GM19239 (cell line): ENCODE measurements around the gene SEC61A1.

Source experiments
- DNase-seq: peaks from one replicate; pipeline ENCODE4 v3.0.0; 2011; ENCODE audit warnings: low spot score; ENCODE audit not compliant: insufficient read length
- FAIRE-seq: peaks from 2 replicates; lab custom pipeline; 2011; peaks lifted over from hg19 to GRCh38; lab: Jason Lieb, UNC

The SEC61A1 gene

GRCh38 chr3:128103136-128103676 is 51.0 kb downstream of the SEC61A1 start:
- FAIRE-seq (no peak), DNase-seq (no peak)

- no peak for FAIRE-seq
- DNase-seq = no peak
Observed at GRCh38 chr3:128107834-128108233, 55.6 kb downstream of the SEC61A1 start.

- FAIRE-seq (no peak), DNase-seq (no peak)
Observed at GRCh38 chr3:128111147-128111546, 58.9 kb downstream of the SEC61A1 start.

- FAIRE-seq (no peak), DNase-seq (no peak)
Observed at GRCh38 chr3:128112357-128112968, 60.2 kb downstream of the SEC61A1 start.

GRCh38 chr3:128113817-128114794 is 61.9 kb downstream of the SEC61A1 start:
- FAIRE-seq = peak; percentile 84
- no peak for DNase-seq
